Parietal lobe (tissue), 1 donor: Measurements from ENCODE around the gene ACOD1. TPM values are rescaled to one million over a fixed set of nuclear protein-coding genes. Genes with fewer than 3 reads are reported as not detected.

ENCODE experiments used
- total RNA-seq: library from RNA; depleted of rRNA; stranded (reverse); fragments of >200 nt; gene quantifications from one replicate; pipeline ENCODE4 v1.2.3, GENCODE V29; 2014

ACOD1 gene
- not detected for total RNA-seq

GRCh38 chr13:76948149-76948548 is at the start of gene ACOD1:
Gene ACOD1, plus strand, starts transcription at chr13:76948511. Its CDS starts 48 bp downstream, at chr13:76948559.

GRCh38 chr13:76991796-76992547 is 43.7 kb downstream of the ACOD1 start, which contains the start of gene CLN5:
Gene CLN5, plus strand, starts transcription at chr13:76992081. Its CDS starts 18 bp downstream, at chr13:76992099.

Other genes starting within 250 kb of the ACOD1 start
- gene KCTD12, start 62.1 kb upstream of the ACOD1 start, total RNA-seq = 152 TPM
- gene CLN5, start 43.6 kb downstream of the ACOD1 start, total RNA-seq = 36.9 TPM
- 117 TPM for gene FBXL3, start 78.6 kb downstream of the ACOD1 start, total RNA-seq